GM12878 (cell line): ENCODE measurements around the gene COL7A1. TPM values are rescaled to one million over a fixed set of nuclear protein-coding genes. Genes with fewer than 3 reads are reported as not detected.

Experiments
- BACH1 ChIP-seq: fragments of 450-650 bp; IDR thresholded peaks from 2 replicates; pipeline ENCODE4 v1.6.1; 2017; ENCODE audit warnings: mild to moderate bottlenecking, borderline replicate concordance
- E2F4 ChIP-seq: IDR thresholded peaks from 2 replicates; pipeline ENCODE4 v1.6.1; 2012; ENCODE audit warnings: low read depth, low read length, improper control_type of control experiment
- HSF1 ChIP-seq: fragments of 150-350 bp; IDR thresholded peaks from 2 replicates; pipeline ENCODE4 v1.6.1; 2014; ENCODE audit warnings: mild to moderate bottlenecking, low read depth, low read length
- IRF5 ChIP-seq: fragments of 450-650 bp; IDR thresholded peaks from 2 replicates; pipeline ENCODE4 v1.6.1; 2017; ENCODE audit warnings: borderline replicate concordance
- JUNB ChIP-seq: IDR thresholded peaks from 2 replicates; pipeline ENCODE4 v1.6.1; 2016; ENCODE audit warnings: antibody characterized with exemption, mild to moderate bottlenecking
- PBX3 ChIP-seq: IDR thresholded peaks from 2 replicates; pipeline ENCODE4 v1.6.1; 2011; ENCODE audit warnings: mild to moderate bottlenecking, low read depth, low read length, moderate library complexity; ENCODE audit not compliant: insufficient replicate concordance
- RFX5 ChIP-seq: IDR thresholded peaks from 2 replicates; pipeline ENCODE4 v1.6.1; 2011; ENCODE audit warnings: low read depth, low read length, improper control_type of control experiment
- SMC3 ChIP-seq: IDR thresholded peaks from 2 replicates; pipeline ENCODE4 v1.6.1; 2011; ENCODE audit warnings: low read length, improper control_type of control experiment, borderline replicate concordance
- SP1 ChIP-seq: IDR thresholded peaks from one replicate; pipeline ENCODE4 v1.6.1; 2011; ENCODE audit warnings: low read depth, low read length
- SUZ12 ChIP-seq: fragments of 200-600 bp; sonication (generic); IDR thresholded peaks from one replicate; pipeline ENCODE4 v1.6.1; 2018; ENCODE audit warnings: antibody characterized with exemption, mild to moderate bottlenecking; ENCODE audit not compliant: unreplicated experiment
- WRNIP1 ChIP-seq: IDR thresholded peaks from 2 replicates; pipeline ENCODE4 v1.6.1; 2011; ENCODE audit warnings: low read depth, low read length, improper control_type of control experiment, borderline replicate concordance
- ZNF592 ChIP-seq: fragments of 450-650 bp; IDR thresholded peaks from 2 replicates; pipeline ENCODE4 v1.6.1; 2017; ENCODE audit warnings: mild to moderate bottlenecking, moderate library complexity
- ZNF687 ChIP-seq: fragments of 450-650 bp; IDR thresholded peaks from 2 replicates; pipeline ENCODE4 v1.6.1; 2017; ENCODE audit warnings: mild to moderate bottlenecking, moderate library complexity
- polyA plus RNA-seq, 11 experiments: library from polyadenylated mRNA; depleted of rRNA in 4 of 11; unstranded in 6 of 11; stranded (reverse) in 5 of 11; fragments of >200 nt; fragmentation: Nextera tagmentation in 4 of 11; fragmentation: Illumina TruSeq in 1 of 11; extraction: Ambion mirVana in 4 of 11; extraction: Trizol in 1 of 11; gene quantifications; 1 replicate in 1 of 11; 2 replicates in 10 of 11; pipeline versions ENCODE4 v1.2.1 to v1.2.3, GENCODE V29; 2011 to 2016; ENCODE audit warnings: inconsistent platforms in 2 of 11, missing spikeins in 2 of 11, low read depth in 1 of 11
- total RNA-seq, 4 experiments: library from RNA; depleted of rRNA in 3 of 4; stranded (reverse); fragments of >200 nt in 3 of 4; fragmentation: Illumina TruSeq in 1 of 4; extraction: Trizol in 1 of 4; gene quantifications; 2 replicates each; pipeline versions ENCODE4 v1.2.1 to v1.2.3, GENCODE V29; 2013 to 2021

COL7A1 gene
- total and polyA plus RNA-seq, 10 of the 15 experiments (the other 5 are each of a cell fraction or from before 2014, with no cell fraction given): 0.01 to 1.9 (median 0.29) TPM; not detected in 1

- TF ChIP-seq HSF1 (peak; percentile 41; the same call in 1 of the 2 replicates), SUZ12 (no peak), IRF5 (no peak), RFX5 (no peak), JUNB (no peak), SMC3 (peak; percentile 87), E2F4 (no peak), SP1 (no peak), WRNIP1 (no peak), ZNF687 (no peak), PBX3 (no peak), ZNF592 (no peak), BACH1 (no peak)
Measured at GRCh38 chr3:48548729-48549705, 46.1 kb downstream of the COL7A1 start (continued).
